Stimulated activated CD4-positive, alpha-beta T cell treated with anti-CD3 and anti-CD28 coated beads, TNF-alpha, amount 100 ng/mL, for 24 hours (primary cell): ENCODE results near the gene VSTM4.

ENCODE experiments used
- DNase-seq, 3 experiments: peaks; one replicate each; pipeline ENCODE4 v3.0.0-alpha.2; 2020; ENCODE audit warnings: low read depth in 3 of 3

The VSTM4 gene

GRCh38 chr10:49040601-49041000, 74.7 kb downstream of the VSTM4 start:
- no peak for DNase-seq

GRCh38 chr10:49039409-49039808, 75.9 kb downstream of the VSTM4 start:
- DNase-seq, result no peak

- no peak for DNase-seq
Measured at GRCh38 chr10:49038711-49039110, 76.6 kb downstream of the VSTM4 start.

DNA sequence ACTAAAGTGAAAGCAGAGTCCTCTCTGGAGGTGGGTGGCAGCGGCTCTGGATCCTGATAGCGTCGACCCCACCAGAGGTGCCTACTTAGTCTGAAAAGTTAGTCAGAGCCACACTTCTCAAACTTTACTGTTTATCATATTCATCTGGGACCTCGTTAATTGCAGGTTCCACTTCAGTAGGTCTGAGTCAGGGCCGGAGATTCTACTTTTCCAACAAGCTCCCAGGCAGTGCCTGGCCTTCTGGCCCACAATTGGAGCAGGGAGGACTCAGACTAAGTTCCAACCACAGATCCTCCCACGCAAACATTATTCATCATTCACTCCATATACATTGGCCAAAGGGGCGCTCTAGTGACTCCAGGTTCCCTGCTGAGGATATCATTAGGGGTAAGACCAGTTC, 78.1 kb downstream of the VSTM4 start:
- no peak for DNase-seq

DNA sequence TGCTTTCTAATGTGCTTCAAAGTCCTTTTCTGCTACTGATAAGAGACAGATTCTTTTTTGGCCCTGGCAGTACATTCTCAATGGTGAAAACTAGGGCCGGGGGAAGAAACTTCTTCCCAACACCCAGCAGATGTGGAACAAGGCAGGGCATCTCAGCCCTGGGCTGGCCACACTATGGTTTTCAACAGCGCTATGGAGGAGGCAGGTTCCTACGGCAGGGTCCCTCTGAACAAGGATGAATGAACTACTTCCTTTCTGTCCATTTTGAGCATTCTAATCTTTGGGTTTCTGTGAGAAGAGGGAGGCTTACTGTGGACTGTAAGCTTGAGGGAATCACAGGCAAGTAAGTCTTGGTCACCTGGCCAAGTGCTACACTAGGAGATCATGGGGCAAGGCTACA, 78.7 kb downstream of the VSTM4 start:
- DNase-seq, result no peak

DNA sequence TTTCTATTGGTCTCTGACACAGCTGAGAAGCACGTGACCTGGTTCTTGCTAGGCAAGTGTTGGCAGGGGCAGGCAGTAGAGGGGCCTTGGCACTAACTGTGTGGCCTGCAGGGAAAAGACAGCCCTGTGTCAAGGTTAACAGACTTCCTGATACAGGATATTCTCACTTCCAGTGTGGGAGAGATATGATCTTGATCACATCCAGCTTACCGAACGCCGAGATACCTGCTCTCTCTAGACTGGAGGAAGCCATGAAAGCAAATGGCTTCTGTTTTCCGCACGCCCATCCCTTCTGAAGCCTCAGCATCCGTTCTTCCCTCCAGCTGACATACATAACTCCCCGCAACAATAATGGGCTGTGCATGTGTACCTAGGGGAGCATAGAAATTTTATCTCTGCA, 79.4 kb downstream of the VSTM4 start:
- DNase-seq, result no peak

GRCh38 chr10:49034925-49035324, 80.4 kb downstream of the VSTM4 start:
- DNase-seq, result no peak

DNA sequence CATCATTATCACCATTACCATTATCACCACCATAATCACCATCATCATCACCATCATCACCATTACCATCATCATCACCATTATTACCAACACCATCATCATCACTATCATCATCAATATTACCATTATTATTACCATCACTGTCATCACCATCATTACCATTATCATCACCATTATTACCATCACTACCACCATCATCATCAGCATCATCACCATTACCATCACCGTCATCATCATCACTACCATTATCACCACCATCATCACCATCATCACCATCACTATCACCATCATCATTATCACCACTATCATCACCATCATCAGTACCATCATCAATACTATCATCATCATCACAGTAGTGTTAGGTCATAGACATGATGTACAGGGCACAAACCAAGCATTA, 81.4 kb downstream of the VSTM4 start:
- DNase-seq, result no peak

- DNase-seq, result no peak
Measured at GRCh38 chr10:49029666-49030065, 85.7 kb downstream of the VSTM4 start.

DNA sequence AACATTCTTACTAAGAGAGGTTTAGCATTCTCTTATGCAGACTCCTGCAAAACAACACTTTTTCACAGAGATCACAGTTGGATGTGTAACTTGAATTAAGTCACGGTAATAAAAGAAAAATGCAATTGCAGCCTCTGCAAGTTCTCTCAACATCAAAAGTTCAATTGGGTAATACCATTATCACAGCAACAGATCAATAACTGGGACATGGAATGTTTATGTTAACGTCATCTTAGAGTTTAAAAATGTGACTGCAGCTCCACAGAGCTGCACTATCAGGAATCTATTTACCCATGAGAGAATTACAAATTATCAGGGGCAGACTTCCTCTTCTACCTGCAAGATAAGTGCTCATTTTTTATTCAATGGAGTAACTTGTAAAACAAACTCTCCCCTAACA, 86.7 kb downstream of the VSTM4 start:
- DNase-seq, result no peak

DNA sequence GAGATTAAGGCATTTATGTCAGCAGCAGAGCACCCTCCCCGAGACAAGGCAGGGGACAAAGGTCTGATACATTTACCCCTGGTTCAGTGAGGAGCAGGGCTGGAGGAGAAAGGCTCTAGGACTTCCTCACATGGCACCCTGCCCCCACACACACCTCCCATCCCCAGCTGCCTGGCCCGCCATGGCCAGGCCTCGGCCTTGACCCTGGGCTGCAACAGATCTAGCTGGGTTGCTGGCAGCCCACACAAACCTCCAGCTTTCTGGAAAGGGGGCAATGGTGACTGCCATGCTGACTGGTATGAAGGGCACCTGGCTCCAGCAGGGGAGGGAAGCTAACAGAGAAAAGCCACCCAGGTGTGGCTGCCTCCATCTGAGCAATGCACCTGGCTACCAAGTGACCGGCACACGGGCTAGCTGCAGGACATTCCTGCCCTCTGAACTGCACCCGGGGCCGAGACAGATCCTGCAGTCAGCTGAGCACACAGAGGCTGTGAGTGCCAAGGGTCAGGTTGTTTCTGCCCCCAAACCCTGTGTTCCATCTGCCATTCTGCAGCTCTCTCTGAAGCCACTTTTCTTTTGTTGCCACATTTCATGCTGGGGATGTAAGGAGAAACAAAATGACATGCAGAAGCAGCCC, 89.9 kb downstream of the VSTM4 start:
- no peak for DNase-seq

DNA sequence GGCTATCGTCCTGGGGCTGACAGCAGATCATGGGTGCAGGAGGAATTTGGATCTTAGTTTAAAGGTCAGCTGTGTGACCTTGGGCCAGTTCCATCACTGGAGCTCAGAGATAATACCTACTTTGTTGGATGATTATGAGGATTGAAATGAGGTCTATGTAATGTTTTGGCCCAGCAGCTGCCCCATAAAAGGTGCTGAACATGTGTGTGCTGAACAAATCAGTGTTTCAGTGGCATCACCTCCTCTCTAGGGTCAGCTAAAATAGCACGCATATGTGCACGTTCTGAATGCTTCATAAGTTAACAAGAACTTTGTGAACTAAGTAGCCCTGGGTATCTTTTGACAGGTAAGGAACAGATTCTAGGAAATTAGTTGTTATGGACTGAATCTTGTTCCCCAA, 90.8 kb downstream of the VSTM4 start:
- no peak for DNase-seq

DNA sequence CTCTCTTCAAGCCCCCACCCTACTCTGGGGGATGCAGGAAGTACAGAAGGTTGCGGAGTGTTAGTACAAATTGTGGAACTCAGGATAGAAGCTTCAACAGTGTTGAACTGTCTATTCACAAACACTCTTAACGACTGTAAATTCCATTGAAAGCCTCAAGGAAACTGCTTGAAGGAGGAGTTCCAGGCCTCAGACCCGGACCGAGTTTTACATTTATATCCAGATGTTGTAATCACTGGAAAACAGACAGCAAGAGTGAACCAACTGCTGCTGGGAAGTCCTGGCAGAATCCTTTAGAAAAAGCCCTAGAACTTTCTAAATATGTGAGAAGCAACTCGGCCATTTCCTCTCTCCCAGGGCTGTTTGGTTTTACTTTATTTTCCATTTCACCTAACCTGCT, 91.6 kb downstream of the VSTM4 start:
- no peak for DNase-seq

- no peak for DNase-seq
Measured at GRCh38 chr10:49023071-49023470, 92.3 kb downstream of the VSTM4 start.

DNA sequence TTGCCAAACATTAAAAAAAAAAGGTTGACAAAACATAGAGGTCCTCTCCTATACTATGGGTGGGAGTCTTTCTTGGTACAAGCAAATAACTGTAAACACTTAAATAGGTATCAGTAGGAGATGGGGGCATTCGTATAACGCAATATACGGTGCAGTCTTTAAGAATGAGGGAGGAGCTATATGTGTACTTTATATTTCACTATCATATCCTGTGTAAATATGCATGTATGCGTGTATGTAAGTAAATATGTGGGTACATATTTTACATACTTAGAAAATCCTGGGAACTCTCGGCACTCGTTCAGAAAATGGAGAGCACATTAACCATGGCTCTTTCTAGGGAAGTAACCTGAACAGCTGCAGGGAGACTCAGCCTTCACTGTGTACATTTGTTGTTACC, 93.6 kb downstream of the VSTM4 start:
- no peak for DNase-seq

DNA sequence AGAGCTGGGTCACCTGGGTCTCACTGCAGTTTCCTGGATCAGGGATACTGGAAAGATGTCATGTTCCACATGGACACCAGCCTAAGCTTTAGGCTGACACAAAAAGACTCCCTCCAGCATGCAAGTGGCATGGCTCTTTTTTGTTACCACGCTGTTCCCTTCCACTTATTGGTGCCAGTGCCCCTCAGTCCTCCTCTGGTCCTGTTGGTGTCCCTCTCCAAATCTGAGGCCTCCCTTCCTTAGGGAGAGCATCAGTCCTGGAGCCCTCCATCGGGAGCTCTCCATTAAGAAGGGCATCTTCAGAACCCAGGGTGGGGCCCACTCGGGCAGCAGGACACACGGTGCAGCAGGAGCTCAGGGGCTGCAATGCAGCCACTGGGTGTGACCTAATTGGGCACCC, 99.6 kb downstream of the VSTM4 start:
- no peak for DNase-seq

DNA sequence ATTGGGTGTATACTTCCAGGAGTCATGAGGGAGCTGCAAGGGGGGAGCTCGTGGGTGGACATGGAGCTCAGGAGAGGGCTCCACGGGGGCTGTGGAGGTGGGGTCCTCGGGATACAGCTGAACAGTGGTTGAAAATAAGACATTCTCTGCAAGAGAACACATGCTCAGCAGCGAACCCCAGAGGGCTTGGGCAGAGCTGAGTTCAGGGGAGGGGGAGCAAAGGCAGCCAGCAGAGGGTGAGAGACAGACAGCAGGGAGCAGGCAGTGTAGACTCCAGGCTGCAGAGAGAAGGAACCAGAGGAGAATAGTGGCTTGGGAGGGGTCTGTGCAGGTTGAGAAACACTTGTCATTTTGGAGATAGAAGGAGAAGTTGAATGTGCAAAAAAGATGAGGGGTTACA, 102.7 kb downstream of the VSTM4 start:
- no peak for DNase-seq

DNA sequence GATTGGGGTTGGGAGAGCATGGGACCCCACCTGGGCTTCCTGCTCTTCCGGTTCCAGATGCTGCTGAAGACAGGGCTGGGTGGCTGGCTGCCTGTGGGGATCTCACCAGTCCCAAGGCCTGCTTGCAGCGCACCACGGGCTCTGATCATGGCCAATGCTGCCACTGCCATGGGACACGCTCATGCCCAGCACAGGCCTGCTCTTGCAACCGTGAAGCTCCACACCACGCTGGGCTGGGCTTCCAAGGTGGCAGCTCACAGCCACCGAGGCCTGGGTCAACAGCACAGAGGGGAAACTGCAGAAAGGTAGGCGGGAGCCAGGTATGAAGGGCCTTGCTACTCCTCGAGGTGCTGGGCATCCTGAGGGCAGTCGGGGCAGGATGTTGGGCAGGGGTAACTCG, 103.6 kb downstream of the VSTM4 start:
- no peak for DNase-seq

- no peak for DNase-seq
Measured at GRCh38 chr10:49010865-49011264, 104.5 kb downstream of the VSTM4 start.

DNA sequence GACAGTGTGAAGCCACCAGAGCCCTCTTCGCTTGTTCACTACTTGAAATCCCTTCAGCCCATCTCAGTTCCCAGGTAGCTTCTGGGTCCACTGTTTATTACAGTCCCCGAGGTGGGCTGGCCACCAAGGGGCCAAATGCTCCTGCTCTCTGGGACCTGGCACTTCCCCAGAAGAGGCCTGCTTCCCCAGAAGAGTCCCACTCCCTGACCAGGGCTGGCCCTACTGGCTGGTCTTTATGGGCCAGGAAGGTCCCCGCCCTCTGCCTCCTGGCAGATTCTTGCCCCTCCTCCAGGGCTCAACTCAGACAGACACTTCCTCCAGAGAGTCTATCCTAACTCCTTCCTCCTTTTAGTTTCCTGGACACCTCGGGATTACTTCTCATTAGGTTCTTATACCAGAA, 105.0 kb downstream of the VSTM4 start:
- no peak for DNase-seq

GRCh38 chr10:49009199-49009979, 105.9 kb downstream of the VSTM4 start:
- no peak for DNase-seq

DNA sequence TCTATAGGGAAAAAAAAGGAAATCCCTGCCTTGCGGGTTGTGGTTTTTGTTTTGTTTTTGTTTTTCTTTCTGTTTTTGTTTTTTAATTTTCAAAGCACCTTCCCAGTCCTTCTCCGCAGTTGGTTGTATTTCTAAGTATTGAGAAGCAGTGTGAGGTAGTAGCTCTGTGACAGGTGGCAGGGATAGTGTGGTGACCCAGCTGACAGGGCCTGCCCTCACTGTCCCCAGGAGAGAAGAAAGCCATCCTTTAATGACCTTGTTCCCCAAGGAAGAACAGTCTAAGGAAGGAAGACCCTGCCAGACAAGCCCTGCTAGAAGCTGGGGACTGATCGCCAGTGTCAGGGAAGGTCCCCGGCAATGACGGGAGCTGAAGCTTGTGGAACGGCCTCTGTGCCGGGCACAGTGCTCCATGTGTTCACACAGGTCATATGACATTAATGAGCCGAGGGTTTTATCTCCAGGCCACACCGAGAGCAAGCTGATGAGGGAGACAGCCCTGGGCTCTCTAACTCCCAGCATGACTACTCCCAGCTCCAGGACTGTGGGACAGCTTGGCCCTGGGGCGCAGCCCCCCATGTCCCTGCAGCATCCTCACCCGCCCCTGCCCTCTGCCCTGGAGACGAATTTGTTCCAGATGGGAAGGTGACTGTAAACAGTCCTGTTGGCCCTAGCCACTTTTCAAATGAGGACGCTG, 106.7 kb downstream of the VSTM4 start:
- DNase-seq, result no peak

GRCh38 chr10:49008091-49008490, 107.2 kb downstream of the VSTM4 start:
- DNase-seq, result no peak
